Stimulated activated CD4-positive, alpha-beta T cell treated with anti-CD3 and anti-CD28 coated beads, Interleukin-4, amount 100 ng/mL, for 4 hours (primary cell): ENCODE measurements around the gene PRRX2.

Experiments used
- DNase-seq, 2 experiments: peaks; one replicate each; pipeline ENCODE4 v3.0.0-alpha.2; 2020

PRRX2 gene

DNA sequence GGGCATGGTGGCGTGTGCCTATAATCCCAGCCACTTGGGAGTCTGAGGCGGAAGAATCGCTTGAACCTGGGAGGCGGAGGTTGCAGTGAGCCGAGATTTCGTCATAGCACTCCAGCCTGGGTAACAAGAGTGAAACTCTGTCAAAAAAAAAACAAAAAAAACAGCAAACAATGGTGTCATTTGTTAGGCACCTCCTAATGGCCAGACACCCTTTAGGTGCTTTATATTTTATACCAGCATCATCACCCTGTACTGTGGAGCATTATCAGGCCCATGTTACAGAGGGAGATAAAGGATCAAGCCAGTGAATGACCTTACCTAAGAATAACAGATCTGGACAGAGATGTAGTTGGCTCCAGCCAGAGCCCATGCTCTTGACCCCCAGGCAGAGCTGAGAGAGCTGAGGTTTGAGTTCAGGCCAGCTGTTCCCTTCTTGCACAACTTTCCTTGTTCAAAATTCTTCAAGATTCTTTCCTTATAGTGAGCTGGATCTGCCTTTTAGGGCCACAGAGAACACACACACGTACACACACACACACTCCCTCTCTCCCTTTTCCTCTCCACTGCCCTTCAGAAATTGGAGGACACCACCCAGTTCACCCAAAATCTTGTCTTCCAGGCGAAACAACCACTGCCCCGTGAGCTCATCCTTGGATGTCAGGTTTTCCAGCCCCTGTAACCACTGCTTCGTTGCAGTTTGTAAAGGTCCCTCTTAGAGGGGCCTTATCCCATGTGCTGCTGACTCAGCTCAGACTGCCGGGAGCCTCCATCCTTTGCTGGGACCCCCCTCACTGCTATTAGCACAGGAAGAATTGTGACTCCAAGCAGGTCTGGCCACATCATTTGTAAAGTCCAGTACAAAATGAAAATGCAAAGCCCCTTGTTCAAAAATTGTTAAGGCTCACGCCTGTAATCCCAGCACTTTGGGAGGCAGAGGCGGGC, 97.8 kb downstream of the PRRX2 start:
- DNase-seq: no peak

- no peak for DNase-seq
These were observed 100.4 kb downstream of the PRRX2 start for GRCh38 chr9:129765764-129766317.

- no peak for DNase-seq
These were observed 103.0 kb downstream of the PRRX2 start for GRCh38 chr9:129768486-129768885.

DNA sequence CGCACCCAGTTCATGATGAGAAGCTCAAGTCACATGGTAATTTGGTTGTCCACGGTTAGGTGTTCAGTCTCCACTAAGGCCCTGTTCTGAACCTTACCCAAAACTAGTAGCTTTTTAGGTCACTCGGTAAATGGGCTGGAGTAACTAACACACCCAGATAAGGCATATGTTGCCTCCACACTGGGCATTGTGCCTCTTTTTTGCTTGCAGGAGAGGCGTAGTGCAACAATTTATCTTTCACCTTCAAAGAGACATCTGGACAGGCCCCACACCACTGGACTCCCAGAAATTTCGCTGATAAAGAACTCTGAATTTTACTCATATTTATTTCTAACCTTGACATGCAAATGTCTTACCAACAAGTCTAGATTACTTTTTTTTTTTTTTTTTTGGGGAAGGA, 104.2 kb downstream of the PRRX2 start:
- DNase-seq: no peak

DNA sequence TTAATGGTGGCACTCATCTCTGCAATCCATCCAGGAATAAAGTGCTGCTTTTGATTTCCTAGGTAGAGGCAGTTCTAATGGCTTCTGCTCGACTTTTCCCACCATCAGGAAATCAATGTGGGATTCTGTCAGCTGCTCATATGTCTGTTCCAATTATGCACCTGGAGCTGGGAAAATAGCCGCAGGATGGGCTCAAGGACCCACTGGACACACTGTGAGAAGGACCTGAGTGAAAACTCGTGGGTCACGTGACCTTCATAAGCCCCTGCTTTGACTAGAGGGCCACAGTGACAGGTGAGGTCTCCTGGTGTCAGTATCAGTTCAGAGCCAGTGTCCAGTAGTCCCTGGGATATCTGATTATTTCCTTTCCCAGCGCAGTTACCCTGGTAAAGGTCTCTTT, 105.3 kb downstream of the PRRX2 start:
- no peak for DNase-seq
